Vein endothelial cell (primary cell): Measurements from ENCODE around the gene OAF. TPM values are rescaled to one million over a fixed set of nuclear protein-coding genes. Genes with fewer than 3 reads are reported as not detected.

Source experiments
- total RNA-seq: library from RNA; depleted of rRNA; stranded (reverse); fragments of >200 nt; gene quantifications from 2 replicates; pipeline ENCODE4 v1.2.3, GENCODE V29; 2012

OAF gene
- total RNA-seq: 17.0 and 26.9 TPM in 2 replicates

DNA sequence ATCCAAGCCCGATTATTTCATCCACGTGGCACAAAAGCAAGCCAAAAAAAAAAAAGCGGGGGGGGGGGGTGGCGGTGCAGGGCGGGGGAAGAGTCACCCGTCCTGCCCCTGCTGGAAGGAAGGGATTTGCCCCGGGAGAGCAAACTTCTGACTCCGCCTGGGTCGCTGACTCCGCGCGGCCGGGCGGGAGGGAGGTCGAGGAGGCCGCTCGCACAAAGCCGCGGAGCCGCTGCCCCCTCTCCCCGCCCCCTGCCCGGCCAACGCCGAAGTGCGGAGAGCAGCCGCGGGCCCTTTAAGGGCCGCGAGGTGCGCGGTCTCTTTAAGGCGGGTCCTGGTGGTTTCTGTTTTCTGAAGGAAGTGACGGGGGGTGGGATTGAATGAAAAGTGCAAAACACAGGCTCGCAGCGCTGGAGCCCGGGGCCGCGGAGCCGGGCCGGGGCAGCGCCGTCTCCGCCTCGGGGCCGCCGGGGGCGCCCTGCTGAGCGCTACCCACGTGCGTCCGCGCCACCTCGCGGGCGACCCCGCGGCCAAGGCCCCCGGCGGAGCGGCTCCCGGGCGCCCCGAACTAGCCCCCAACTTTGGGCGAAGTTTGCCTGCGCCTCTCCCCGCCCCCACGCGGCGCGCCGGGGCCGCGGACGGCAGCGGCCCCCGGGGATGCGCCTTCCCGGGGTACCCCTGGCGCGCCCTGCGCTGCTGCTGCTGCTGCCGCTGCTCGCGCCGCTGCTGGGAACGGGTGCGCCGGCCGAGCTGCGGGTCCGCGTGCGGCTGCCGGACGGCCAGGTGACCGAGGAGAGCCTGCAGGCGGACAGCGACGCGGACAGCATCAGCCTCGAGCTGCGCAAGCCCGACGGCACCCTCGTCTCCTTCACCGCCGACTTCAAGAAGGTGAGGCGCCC is at the start of gene OAF:
Gene OAF (plus strand): TSS at position 407 of the 896 bp plus-strand sequence. CDS start 248 bp downstream, at position 655.

GRCh38 chr11:120239713-120240640 is 29.1 kb downstream of the OAF start, which contains the start of gene POU2F3:
Gene POU2F3, plus strand, starts transcription at chr11:120240140. Its CDS starts 204 bp downstream, at chr11:120240344.

Other genes starting within 250 kb of the OAF start
- gene TRIM29, start 72.9 kb upstream of the OAF start, total RNA-seq: not detected in 2 replicates
- not detected in 2 replicates for gene POU2F3, start 29.1 kb downstream of the OAF start, total RNA-seq
- gene TLCD5, start 114.3 kb downstream of the OAF start, total RNA-seq: 5.2 and 6.6 TPM in 2 replicates
- gene ARHGEF12, start 125.4 kb downstream of the OAF start, total RNA-seq: 118 and 136 TPM in 2 replicates